NCI-H128 (cell line): ENCODE measurements around the gene MYL6B.

Experiments used
- DNase-seq: peaks from one replicate; lab custom pipeline; 2025; ENCODE audit not compliant: unreplicated experiment; lab: John Stamatoyannopoulos, UW

Gene MYL6B

GRCh38 chr12:56204275-56204674 is 51.9 kb downstream of the MYL6B start:
- DNase-seq, result no peak

GRCh38 chr12:56205445-56205844 is 53.1 kb downstream of the MYL6B start:
- no peak for DNase-seq

DNA sequence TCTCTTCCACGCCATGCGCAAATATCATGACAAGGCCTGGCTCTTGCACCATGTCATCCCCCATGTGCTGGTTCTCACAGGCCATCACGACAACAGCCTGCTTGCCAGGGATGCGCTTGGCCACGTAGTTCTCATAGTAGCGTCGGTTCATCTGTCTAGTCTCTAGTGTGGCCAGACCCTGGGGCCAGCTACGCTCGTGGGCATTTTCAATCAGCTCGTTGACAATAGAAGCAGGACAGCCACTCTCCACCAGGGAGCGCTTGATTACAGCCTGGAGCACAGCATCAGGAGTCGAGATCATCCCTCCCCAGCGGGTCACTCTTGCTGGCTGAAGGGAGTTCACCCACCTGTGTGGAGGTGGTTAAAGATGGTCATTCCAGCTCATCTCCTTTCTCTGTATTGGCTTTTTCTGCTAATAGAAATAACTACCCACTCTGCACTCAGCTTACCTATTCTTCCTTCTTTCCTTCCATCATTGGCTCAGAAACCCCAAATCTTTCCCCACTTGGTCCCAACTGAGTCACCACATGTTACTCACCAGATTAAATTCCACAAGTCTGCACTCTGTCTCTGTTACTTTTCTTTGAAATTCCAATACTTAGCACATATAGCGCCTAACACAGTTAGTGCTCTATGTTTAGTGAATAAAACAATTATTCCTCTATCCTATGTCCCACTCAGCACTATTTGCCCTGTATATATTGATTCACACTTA is 54.2 kb downstream of the MYL6B start:
- no peak for DNase-seq
